Hematopoietic multipotent progenitor cell treated with erythropoietin and hydrocortisone succinate and interleukin-3 and kit ligand, for 17 days (in vitro differentiated cells): ENCODE measurements around the gene RYR3.
A peak's percentile ranks its signal among the peaks of the same experiment; 100 is the strongest.

ENCODE experiments used
- DNase-seq: peaks from one replicate; pipeline ENCODE4 v3.0.0-alpha.2; 2015; ENCODE audit warnings: low spot score

RYR3 gene

GRCh38 chr15:33310481-33311311, at the start of gene RYR3:
Gene RYR3, plus strand, starts transcription at chr15:33310967. Its CDS starts 79 bp downstream, at chr15:33311046.
- DNase-seq: no peak

- peak; percentile 53 for DNase-seq
Observed at GRCh38 chr15:33262306-33262705, 48.5 kb upstream of the RYR3 start.

- no peak for DNase-seq
Observed at GRCh38 chr15:33277689-33278088, 33.1 kb upstream of the RYR3 start.

GRCh38 chr15:33278816-33279612, 31.8 kb upstream of the RYR3 start:
- no peak for DNase-seq

GRCh38 chr15:33279613-33280205, 31.1 kb upstream of the RYR3 start:
- DNase-seq: no peak

GRCh38 chr15:33282226-33283020, 28.3 kb upstream of the RYR3 start:
- DNase-seq: no peak

GRCh38 chr15:33283576-33283975, 27.2 kb upstream of the RYR3 start:
- no peak for DNase-seq

- DNase-seq: no peak
Observed at GRCh38 chr15:33284336-33284735, 26.4 kb upstream of the RYR3 start.

GRCh38 chr15:33292717-33293307, 18.0 kb upstream of the RYR3 start:
- peak; percentile 71 for DNase-seq

- DNase-seq: no peak
Observed at GRCh38 chr15:33293713-33294334, 16.9 kb upstream of the RYR3 start.

GRCh38 chr15:33296050-33296449, 14.7 kb upstream of the RYR3 start:
- DNase-seq: no peak

GRCh38 chr15:33296856-33297255, 13.9 kb upstream of the RYR3 start:
- no peak for DNase-seq

- DNase-seq: no peak
Observed at GRCh38 chr15:33298631-33299030, 12.1 kb upstream of the RYR3 start.

- DNase-seq: no peak
Observed at GRCh38 chr15:33304924-33305323, 5.8 kb upstream of the RYR3 start.

GRCh38 chr15:33309602-33310276, 1.0 kb upstream of the RYR3 start:
- DNase-seq: peak; percentile 36

- DNase-seq: no peak
Observed at GRCh38 chr15:33311312-33311971, 675 bp downstream of the RYR3 start.

- no peak for DNase-seq
Observed at GRCh38 chr15:33313491-33313890, 2.7 kb downstream of the RYR3 start.

GRCh38 chr15:33314069-33314468, 3.3 kb downstream of the RYR3 start:
- peak; percentile 34 for DNase-seq

- no peak for DNase-seq
Observed at GRCh38 chr15:33315044-33315443, 4.3 kb downstream of the RYR3 start.

- DNase-seq: no peak
Observed at GRCh38 chr15:33317896-33318295, 7.1 kb downstream of the RYR3 start.
